HepG2 (cell line): Measurements from ENCODE around the gene MIA2.

Experiments
- GABPA ChIP-seq, 2 experiments: IDR thresholded peaks; 2 replicates each; pipeline ENCODE4 v1.6.1; 2011 to 2016; ENCODE audit warnings: low read depth in 2 of 2, low read length in 1 of 2, missing biosample characterization in 1 of 2, missing genetic modification characterization in 1 of 2
- HES4 ChIP-seq: sonication (generic); formaldehyde crosslinking; IDR thresholded peaks from 2 replicates; pipeline ENCODE4 v1.9.0; 2021; ENCODE audit warnings: mild to moderate bottlenecking, missing genetic modification reagents, borderline replicate concordance
- POLR2AphosphoS5 ChIP-seq: IDR thresholded peaks from 2 replicates; pipeline ENCODE4 v1.6.1; 2012; ENCODE audit warnings: low read depth, low read length
- TF ChIP-seq, protein P1 (sequence below): IDR thresholded peaks from 2 replicates; pipeline ENCODE4 v1.6.1; 2016; ENCODE audit warnings: low read depth, missing genetic modification reagents, missing compliant biosample characterization

DNA sequence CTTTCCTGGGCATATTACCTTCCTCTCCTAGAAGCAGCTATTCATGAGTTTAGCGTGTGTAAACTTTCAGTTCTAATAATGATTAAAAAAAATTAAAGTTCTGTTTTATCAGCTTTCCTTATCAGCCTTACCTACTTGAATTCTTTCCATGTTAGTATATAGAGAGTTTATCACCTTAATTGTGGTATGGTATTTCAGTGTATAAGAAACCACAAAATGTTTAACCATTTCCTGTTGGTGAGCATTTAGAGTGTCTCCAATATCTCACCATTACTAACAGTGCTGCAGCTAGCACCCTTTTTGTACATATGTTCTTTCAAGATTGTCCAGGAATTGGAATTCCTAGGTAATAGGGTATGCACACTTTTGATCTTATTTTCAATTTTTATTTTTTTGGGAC lies 109.1 kb downstream of the MIA2 start:
- TF ChIP-seq, protein P1, sequence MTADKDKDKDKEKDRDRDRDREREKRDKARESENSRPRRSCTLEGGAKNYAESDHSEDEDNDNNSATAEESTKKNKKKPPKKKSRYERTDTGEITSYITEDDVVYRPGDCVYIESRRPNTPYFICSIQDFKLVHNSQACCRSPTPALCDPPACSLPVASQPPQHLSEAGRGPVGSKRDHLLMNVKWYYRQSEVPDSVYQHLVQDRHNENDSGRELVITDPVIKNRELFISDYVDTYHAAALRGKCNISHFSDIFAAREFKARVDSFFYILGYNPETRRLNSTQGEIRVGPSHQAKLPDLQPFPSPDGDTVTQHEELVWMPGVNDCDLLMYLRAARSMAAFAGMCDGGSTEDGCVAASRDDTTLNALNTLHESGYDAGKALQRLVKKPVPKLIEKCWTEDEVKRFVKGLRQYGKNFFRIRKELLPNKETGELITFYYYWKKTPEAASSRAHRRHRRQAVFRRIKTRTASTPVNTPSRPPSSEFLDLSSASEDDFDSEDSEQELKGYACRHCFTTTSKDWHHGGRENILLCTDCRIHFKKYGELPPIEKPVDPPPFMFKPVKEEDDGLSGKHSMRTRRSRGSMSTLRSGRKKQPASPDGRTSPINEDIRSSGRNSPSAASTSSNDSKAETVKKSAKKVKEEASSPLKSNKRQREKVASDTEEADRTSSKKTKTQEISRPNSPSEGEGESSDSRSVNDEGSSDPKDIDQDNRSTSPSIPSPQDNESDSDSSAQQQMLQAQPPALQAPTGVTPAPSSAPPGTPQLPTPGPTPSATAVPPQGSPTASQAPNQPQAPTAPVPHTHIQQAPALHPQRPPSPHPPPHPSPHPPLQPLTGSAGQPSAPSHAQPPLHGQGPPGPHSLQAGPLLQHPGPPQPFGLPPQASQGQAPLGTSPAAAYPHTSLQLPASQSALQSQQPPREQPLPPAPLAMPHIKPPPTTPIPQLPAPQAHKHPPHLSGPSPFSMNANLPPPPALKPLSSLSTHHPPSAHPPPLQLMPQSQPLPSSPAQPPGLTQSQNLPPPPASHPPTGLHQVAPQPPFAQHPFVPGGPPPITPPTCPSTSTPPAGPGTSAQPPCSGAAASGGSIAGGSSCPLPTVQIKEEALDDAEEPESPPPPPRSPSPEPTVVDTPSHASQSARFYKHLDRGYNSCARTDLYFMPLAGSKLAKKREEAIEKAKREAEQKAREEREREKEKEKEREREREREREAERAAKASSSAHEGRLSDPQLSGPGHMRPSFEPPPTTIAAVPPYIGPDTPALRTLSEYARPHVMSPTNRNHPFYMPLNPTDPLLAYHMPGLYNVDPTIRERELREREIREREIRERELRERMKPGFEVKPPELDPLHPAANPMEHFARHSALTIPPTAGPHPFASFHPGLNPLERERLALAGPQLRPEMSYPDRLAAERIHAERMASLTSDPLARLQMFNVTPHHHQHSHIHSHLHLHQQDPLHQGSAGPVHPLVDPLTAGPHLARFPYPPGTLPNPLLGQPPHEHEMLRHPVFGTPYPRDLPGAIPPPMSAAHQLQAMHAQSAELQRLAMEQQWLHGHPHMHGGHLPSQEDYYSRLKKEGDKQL (CRISPR knock-in tag), result no peak
- no peak for TF ChIP-seq HES4 (CRISPR knock-in tag)
- no peak for TF ChIP-seq GABPA (IDR thresholded peaks at IDR 0.05; ENCODE audit: low read depth, low read length)
- TF ChIP-seq GABPA (CRISPR knock-in tag; IDR thresholded peaks at IDR 0.05; ENCODE audit: low read depth), result no peak
- TF ChIP-seq POLR2AphosphoS5, result no peak
